ENCODE results near the gene GFOD2.

The GFOD2 gene

DNA sequence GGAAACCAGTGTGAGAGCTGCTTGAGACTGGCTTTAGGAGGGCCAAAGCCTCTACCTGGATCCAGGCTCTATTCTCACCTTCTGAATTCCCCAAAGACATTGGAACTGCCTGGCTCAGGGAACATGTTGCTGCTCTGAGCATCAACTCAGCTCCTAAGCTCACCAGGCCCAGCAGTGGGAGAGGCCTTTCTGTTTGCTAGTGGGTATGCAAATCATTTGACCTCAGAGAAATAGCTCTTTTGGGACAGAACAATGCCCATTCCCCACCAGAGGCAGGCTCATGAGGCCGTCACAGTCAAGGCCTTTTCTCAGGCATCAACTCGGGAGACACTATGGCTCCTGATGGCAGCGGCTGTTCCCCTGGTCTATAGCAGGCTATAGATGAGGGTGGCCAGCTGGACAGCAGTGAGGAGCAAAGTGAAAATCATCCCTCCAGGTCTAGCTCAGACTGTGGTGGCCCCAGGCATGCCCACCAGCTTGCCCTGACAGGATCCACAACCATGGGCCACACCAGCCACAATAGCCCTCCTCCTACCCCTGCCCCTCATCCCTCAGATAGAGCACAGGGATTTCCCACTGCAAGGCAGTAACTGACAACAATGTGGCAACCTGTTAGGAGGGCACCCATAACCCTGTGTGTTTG is 30.4 kb upstream of the GFOD2 start:
- TF ChIP-seq ZNF565 (CRISPR knock-in tag; conservative IDR thresholded peaks at IDR 0.05; ENCODE audit: low read depth) = no peak
- TF ChIP-seq ZC3H10 (CRISPR knock-in tag; IDR thresholded peaks at IDR 0.05) = no peak
- no peak for TF ChIP-seq ZFP30 (CRISPR knock-in tag; IDR thresholded peaks at IDR 0.05)
- no peak for TF ChIP-seq POU6F1 (CRISPR knock-in tag; IDR thresholded peaks at IDR 0.05; ENCODE audit: borderline replicate concordance, low read depth)
- no peak for TF ChIP-seq CSDC2 (CRISPR knock-in tag; IDR thresholded peaks at IDR 0.05)
- no peak for TF ChIP-seq OSR1 (CRISPR knock-in tag; IDR thresholded peaks at IDR 0.05)
- TF ChIP-seq, protein P1, sequence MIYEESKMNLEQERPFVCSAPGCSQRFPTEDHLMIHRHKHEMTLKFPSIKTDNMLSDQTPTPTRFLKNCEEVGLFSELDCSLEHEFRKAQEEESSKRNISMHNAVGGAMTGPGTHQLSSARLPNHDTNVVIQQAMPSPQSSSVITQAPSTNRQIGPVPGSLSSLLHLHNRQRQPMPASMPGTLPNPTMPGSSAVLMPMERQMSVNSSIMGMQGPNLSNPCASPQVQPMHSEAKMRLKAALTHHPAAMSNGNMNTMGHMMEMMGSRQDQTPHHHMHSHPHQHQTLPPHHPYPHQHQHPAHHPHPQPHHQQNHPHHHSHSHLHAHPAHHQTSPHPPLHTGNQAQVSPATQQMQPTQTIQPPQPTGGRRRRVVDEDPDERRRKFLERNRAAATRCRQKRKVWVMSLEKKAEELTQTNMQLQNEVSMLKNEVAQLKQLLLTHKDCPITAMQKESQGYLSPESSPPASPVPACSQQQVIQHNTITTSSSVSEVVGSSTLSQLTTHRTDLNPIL (CRISPR knock-in tag; IDR thresholded peaks at IDR 0.05; ENCODE audit: low read depth) = no peak
- no peak for TF ChIP-seq TSHZ2 (CRISPR knock-in tag; IDR thresholded peaks at IDR 0.05)
- TF ChIP-seq PPARA (CRISPR knock-in tag; IDR thresholded peaks at IDR 0.05; ENCODE audit: borderline replicate concordance) = no peak
- no peak for TF ChIP-seq BACH2 (CRISPR knock-in tag; IDR thresholded peaks at IDR 0.05; ENCODE audit: borderline replicate concordance)
- no peak for TF ChIP-seq GLIS3 (CRISPR knock-in tag; IDR thresholded peaks at IDR 0.05)
- TF ChIP-seq TOX (CRISPR knock-in tag; IDR thresholded peaks at IDR 0.05; ENCODE audit: borderline replicate concordance) = no peak
- TF ChIP-seq ZNF70 (CRISPR knock-in tag; IDR thresholded peaks at IDR 0.05) = no peak
- no peak for TF ChIP-seq ARNTL (CRISPR knock-in tag; IDR thresholded peaks at IDR 0.05; ENCODE audit: borderline replicate concordance, low read depth)
- no peak for TF ChIP-seq ESRRG (CRISPR knock-in tag; IDR thresholded peaks at IDR 0.05)
- no peak for TF ChIP-seq ISL1 (CRISPR knock-in tag; IDR thresholded peaks at IDR 0.05)
- no peak for TF ChIP-seq RARB (CRISPR knock-in tag; IDR thresholded peaks at IDR 0.05)
- no peak for TF ChIP-seq ZNF8 (CRISPR knock-in tag; IDR thresholded peaks at IDR 0.05)
- no peak for TF ChIP-seq SNAI2 (CRISPR knock-in tag; IDR thresholded peaks at IDR 0.05)
- no peak for ATAC-seq

DNA sequence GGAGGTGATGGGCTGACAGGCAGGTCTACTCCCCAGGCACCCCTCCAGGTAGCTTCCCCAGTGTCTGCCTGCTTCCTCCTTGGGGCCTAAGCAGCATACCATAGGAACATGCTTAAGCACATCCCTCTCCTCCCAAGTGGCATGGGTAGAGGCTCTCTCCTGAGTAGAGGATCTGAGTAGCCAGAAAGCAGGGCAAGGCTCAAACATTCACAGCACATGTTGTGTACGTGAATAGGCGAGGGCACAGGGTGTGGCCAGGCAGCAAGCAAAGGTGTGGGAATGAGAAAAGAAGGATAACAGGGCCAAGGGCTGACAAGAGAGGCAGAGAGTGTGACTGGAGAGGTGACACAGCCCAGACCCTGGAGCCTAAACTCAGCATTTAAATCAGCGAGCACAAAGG is 29.7 kb upstream of the GFOD2 start:
- TF ChIP-seq ARNTL (CRISPR knock-in tag; IDR thresholded peaks at IDR 0.05; ENCODE audit: borderline replicate concordance, low read depth) (no peak), RARB (CRISPR knock-in tag; IDR thresholded peaks at IDR 0.05) (no peak), ZNF8 (CRISPR knock-in tag; IDR thresholded peaks at IDR 0.05) (no peak), ZNF70 (CRISPR knock-in tag; IDR thresholded peaks at IDR 0.05) (no peak), BACH2 (CRISPR knock-in tag; IDR thresholded peaks at IDR 0.05; ENCODE audit: borderline replicate concordance) (no peak), PPARA (CRISPR knock-in tag; IDR thresholded peaks at IDR 0.05; ENCODE audit: borderline replicate concordance) (no peak), TSHZ2 (CRISPR knock-in tag; IDR thresholded peaks at IDR 0.05) (no peak), POU6F1 (CRISPR knock-in tag; IDR thresholded peaks at IDR 0.05; ENCODE audit: borderline replicate concordance, low read depth) (no peak), ISL1 (CRISPR knock-in tag; IDR thresholded peaks at IDR 0.05) (no peak), TCF4 (CRISPR knock-in tag; IDR thresholded peaks at IDR 0.05; ENCODE audit: borderline replicate concordance) (no peak), ZFP30 (CRISPR knock-in tag; IDR thresholded peaks at IDR 0.05) (no peak)

More for the DNA sequence above, 29.7 kb upstream of the GFOD2 start:
- ATAC-seq = no peak

Measured in SK-N-SH treated with all-trans-retinoic acid at 6 μM for 48 hours (cell line).